GM18868 (cell line): ENCODE results near the gene ETV3.
"Not testable (repeated sequence)": the region's sequence is repeated elsewhere in the genome, so short reads cannot be mapped to it uniquely, and the experiment has no call there.

Experiments used
- ATAC-seq: cut with Tn5 transposase; IDR thresholded peaks from one replicate; pipeline ENCODE4 v1.9.1; 2021; ENCODE audit warnings: mild to moderate bottlenecking, moderate library complexity; ENCODE audit not compliant: unreplicated experiment

ETV3 gene

DNA sequence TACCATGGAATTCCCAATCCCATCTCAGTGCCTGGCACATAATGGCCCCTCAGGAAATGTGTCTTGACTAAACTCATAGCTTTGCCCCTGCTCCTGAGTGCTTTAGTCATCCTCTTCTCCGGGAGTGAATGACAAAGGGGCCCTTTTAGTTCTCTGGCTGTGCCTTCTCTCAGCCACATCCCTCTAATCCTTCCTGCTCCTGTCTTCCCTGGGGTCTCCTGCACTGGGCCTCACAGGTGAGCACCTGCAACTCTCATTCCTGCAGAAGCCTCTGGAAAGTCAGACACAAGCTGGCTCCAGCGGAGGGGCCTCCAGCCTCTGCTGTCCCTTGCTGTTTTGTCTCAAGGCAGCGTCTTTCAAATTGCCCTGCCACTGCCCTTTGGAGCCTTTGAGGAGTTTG lies 24.6 kb downstream of the ETV3 start:
- ATAC-seq: no peak

DNA sequence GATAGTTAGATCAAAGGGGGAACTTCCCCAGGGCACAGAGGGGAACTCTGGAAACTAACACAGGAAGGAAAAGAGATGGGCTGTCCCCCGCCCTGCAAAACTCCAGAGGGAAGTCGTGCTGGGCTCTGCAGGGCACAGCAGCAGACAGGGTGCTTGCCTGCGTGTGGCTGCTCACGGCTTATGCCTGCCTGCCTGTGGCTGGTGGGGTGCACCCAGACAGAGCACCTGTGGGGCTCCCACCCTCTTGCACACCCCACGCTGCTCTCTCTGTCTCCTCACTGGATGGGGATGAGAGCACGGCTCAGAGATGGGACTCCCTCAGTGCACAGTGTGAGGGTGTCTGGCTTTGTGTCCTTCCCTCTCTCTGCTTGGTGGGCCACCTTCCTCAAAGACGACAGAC lies 25.1 kb downstream of the ETV3 start:
- ATAC-seq: no peak

GRCh38 chr1:157112186-157112867 lies 25.9 kb downstream of the ETV3 start:
- ATAC-seq: no peak

- ATAC-seq: no peak
Measured at GRCh38 chr1:157111396-157112165, 26.6 kb downstream of the ETV3 start.

DNA sequence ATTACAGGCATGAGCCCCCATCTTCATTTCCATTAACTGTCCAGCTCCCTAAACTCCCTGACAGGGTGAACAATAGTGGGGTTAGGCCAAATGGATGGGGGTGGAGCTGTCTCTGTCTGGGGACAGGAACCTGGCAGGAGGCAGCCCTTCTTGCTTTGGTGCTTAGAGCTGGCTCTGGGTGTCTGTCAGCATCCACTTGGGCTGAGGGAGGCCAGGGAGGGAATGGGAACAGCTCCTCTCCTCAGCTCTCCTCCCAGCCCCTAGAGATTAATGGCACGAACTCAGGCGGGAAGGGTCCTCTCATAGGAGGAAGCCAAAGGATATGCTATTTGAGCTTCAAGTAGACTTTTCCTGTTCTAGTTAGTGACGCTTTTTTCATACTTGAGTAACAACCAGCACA lies 27.5 kb downstream of the ETV3 start:
- no peak for ATAC-seq

- no peak for ATAC-seq
Measured at GRCh38 chr1:157110003-157110402, 28.2 kb downstream of the ETV3 start.

- no peak for ATAC-seq
Measured at GRCh38 chr1:157108448-157108847, 29.7 kb downstream of the ETV3 start.

GRCh38 chr1:157107702-157108101 lies 30.5 kb downstream of the ETV3 start:
- ATAC-seq: no peak

- ATAC-seq: no peak
Measured at GRCh38 chr1:157106813-157107189, 31.4 kb downstream of the ETV3 start.

DNA sequence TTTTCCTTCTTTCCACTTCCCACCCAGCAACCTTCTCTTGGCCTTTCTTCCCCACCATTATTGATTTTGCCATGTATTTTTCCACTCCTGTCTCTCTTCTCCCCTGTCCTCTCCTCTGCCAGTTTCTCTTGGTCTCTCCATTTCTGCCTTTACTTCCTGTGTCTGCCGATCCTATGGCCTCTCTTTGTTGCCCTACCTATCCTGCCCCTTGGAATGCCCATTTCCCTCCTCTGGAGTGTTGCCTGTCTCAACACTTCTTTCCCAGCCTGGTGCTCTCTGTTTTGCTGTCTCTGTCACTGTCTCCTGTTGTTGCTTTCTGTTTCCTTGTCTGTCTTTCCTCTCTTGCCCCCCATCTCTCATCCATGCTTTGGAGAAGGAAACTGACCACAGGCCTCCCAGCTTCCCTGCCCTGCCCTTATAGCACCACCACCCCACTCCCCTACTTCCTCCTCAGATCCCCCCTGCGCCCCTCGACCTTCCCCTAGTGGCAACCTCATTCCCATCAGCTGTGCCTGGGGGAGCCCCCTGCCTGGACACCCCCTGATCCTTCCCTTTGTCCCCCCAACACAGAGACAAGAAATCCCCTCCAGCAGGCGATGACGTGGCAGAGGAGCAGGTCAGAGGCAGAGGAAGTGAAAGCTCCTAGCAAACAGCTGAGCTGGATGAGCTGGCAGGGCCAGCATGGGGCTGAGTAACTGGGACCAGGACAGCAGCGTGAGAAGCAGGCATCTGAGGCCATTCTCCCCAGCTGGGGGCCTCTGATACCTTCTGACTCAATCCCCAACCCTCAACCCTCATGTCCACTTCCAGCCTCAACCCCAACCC lies 32.0 kb downstream of the ETV3 start:
- peak; percentile 92 for ATAC-seq

DNA sequence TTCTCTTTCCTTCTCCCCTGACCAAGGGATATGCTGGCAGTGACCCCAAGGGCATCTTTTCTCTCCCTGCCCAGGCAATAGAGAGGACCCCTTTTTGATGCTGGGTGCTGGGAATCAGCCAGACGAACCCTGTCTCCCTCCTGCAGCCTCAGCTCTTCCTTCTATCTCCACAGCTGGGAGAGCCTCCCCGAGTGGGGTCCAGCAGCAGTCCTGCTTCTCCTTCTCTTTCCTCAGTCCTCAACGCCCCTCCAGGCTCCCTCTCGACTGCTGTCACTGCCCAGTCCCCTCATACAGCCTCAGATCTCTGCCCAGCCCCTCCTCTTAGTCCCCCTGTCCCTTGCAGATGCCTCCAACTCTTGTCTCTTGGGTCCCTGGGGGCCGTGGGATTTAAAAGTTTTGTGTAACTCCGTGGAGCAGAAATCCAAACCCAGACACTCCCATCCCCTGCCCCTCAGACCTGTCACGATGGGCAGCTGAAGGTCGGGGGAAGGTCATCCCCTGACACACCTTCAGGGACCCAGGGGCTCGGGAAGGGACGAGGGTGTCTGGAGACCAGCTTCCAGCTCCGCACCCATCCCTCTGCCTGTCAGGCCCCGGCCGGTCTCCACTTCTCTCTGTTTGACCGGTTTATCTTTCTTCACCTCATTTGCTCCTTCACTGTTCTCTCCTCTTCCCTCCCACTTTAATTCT lies 32.8 kb downstream of the ETV3 start:
- no peak for ATAC-seq

DNA sequence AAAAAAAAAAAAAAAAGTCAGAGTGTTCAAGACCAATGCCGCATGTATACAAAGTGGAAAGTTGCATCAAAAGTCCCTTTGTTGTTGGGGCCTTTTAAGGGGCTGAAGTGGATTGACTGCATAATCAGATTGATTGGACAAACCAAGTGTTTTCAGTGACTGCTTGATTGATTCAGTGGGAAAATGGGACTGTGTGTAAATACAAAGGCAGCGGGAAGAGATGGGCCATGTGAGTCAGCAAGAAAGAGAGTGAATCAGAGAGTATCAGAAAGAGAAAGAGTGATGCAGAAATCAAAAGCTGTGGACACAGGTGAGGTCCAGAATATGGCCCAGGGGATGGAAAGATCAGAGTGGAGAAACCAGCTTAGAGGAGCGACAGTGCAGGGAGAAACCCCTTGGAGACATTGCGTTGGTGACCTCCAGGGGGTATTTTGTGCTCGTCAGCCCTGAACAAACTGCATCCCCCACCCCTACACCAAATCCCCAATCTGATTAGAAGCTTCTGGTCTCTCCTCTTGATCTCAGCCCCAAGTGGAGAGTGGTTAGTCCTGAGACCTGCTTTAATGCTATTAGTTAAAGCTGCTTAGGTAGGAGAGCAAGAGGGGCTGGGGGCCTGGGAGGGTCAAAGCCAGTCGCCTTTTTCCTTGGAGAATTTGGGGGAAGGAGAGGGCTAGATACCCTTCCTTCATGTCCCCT lies 33.4 kb downstream of the ETV3 start:
- no peak for ATAC-seq

GRCh38 chr1:157103268-157103667 lies 34.9 kb downstream of the ETV3 start:
- no peak for ATAC-seq

DNA sequence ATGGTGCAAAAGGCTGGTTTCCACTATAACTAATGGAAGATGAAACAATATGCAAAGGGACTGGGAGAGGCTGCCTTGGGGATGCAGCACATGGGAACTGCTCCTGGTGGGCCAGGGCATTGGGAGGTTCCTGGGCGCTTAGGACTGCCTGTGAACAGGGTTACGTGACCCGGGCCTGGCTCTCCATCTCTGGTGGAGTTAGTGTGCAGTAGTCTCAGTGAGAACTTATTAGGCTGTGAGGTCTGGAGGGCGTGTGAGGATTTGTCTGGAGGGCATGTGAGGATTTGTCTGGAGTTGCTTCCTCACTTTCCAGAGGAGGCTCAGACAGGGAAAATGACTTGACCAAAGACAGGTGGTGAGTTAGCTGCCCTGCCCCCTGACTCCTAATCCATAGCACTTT lies 37.0 kb downstream of the ETV3 start:
- no peak for ATAC-seq

DNA sequence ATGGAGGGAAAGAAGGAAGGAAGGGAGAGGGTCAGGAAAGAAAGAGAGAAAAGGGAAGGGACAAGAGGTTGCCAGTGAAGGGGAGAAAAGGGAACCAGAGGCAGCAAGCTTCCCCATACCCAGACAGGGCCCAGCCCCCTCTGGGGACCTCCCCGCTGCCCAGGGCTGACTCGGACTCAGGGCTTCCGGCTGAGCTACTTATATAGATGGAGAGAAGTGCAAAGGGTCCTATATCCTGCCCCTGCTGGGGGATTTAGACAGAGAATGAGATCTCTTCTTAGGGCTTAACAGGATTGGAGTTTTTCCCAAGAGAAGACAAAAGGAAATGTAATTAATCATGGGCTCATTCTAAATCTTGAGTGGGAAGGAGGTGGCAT lies 38.6 kb downstream of the ETV3 start, which contains the start of gene ETV3L:
TSS of gene ETV3L (minus strand) at position 176 of the 377 bp plus-strand sequence. CDS start 285 bp downstream, outside the sequence.
- ATAC-seq: no peak

- not testable (repeated sequence) for ATAC-seq
Measured at GRCh38 chr1:157098987-157099632, 39.1 kb downstream of the ETV3 start.

DNA sequence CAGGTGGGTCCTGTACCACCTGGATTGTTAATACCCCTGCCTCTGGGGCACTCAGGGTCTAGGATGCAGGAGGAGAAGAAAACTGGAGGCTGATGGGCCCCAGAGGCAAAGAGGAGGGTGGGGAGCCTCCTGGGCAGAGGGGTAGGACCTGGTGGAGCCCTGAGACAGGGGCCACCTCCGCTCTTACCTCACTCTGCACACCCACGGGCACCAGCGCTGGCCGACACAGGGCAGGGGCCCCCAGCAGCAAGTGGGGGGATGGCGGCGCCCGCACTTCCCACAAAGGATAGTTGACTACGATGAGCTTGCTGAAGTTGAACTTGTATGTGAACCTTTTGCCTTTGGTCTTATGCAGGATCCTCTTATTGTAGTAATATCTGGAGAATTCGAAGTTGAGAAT lies 39.7 kb downstream of the ETV3 start:
- no peak for ATAC-seq

DNA sequence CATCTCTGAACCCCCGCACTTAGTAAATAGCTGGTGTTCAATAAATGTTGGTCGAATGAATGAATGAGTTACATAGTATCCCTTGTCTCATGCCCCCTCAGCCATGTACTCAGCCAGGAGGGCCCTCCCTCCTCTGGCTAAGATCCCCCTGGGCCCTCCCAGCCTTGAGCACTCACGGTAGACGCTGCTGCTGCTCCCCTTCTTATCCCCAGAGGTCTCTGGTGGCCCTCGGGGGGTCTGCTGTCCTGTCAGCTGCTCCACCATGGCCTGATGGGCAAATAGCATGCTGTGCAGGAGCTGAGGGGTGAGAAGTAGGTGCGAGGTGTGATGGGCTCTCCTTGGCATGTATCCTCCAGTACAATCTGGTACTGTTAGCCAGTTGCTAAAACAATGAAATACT lies 40.5 kb downstream of the ETV3 start:
- no peak for ATAC-seq

DNA sequence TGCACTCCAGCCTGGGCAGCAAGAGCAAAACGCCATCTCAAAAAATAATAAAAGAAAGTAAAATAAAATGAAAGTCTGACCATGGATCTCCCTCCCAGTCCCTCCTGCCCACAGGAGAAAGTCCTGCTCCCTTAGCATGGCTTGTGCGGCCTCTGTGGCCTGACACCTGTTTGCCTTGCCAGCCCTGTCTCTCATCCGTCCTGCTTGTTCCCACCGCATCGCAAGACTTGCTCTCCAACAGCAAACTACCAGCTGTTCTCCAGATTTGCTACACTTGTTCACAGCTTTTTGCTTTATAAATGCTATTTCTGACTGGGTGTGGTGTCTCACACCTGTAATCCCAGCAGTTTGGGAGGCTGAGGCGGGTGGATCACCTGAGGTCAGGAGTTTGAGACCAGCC lies 41.3 kb downstream of the ETV3 start:
- ATAC-seq: no peak

- ATAC-seq: no peak
Measured at GRCh38 chr1:157095551-157095950, 42.6 kb downstream of the ETV3 start.
